M059J (cell line): ENCODE measurements around the gene LSM12. TPM values are rescaled to one million over a fixed set of nuclear protein-coding genes. Genes with fewer than 3 reads are reported as not detected.

Experiments
- DNase-seq: peaks from one replicate; pipeline ENCODE4 v3.0.0-alpha.2; 2012; ENCODE audit warnings: low read depth
- total RNA-seq: library from RNA; depleted of rRNA; stranded (reverse); fragments of >200 nt; shearing (Covaris generic); gene quantifications from 2 replicates; pipeline ENCODE4 v1.2.3, GENCODE V29; 2014; rRNA removed

Gene LSM12
- total RNA-seq, 1 experiment from 2014 or later, result 121 TPM

- no peak for DNase-seq
Measured at GRCh38 chr17:43987131-43988021, 79.1 kb downstream of the LSM12 start.

GRCh38 chr17:43986225-43986981, 80.1 kb downstream of the LSM12 start:
- DNase-seq, result no peak

GRCh38 chr17:43984521-43984920, 82.0 kb downstream of the LSM12 start:
- no peak for DNase-seq

Other genes starting within 250 kb of the LSM12 start
- 5.1 and 5.9 TPM in 2 replicates for gene MPP3, start 233.5 kb downstream of the LSM12 start, total RNA-seq
- gene CD300LG, start 219.5 kb downstream of the LSM12 start, total RNA-seq, result not detected in 2 replicates
- 2.5 and 4.4 TPM in 2 replicates for gene MPP2, start 159.1 kb downstream of the LSM12 start, total RNA-seq
- gene PPY, start 124.2 kb downstream of the LSM12 start, total RNA-seq, result not detected in 2 replicates
- not detected in 2 replicates for gene PYY, start 112.7 kb downstream of the LSM12 start, total RNA-seq
- gene NAGS, start 62.0 kb downstream of the LSM12 start, total RNA-seq, result 0.99 and 3.7 TPM in 2 replicates
- gene TMEM101, start 51.7 kb downstream of the LSM12 start, total RNA-seq, result 40.0 and 41.3 TPM in 2 replicates
- gene G6PC3, start 4.1 kb upstream of the LSM12 start, total RNA-seq, result 63.5 and 66.4 TPM in 2 replicates
- 37.8 and 46.0 TPM in 2 replicates for gene HDAC5, start 57.0 kb upstream of the LSM12 start, total RNA-seq
- gene HROB, start 75.3 kb upstream of the LSM12 start, total RNA-seq, result 6.5 and 7.5 TPM in 2 replicates
- not detected in 2 replicates for gene ASB16, start 104.0 kb upstream of the LSM12 start, total RNA-seq
- 36.8 and 37.6 TPM in 2 replicates for gene TMUB2, start 120.3 kb upstream of the LSM12 start, total RNA-seq
- gene ATXN7L3, start 133.2 kb upstream of the LSM12 start, total RNA-seq, result 21.3 and 32.7 TPM in 2 replicates
- gene UBTF, start 153.0 kb upstream of the LSM12 start, total RNA-seq, result 37.8 and 57.5 TPM in 2 replicates
- gene SLC4A1, start 201.5 kb upstream of the LSM12 start, total RNA-seq, result not detected in 2 replicates
- gene RUNDC3A, start 241.9 kb upstream of the LSM12 start, total RNA-seq, result 0.12 TPM in 1 of 2 replicates, not detected in the other